Immature natural killer cell (primary cell): ENCODE data around the gene ESD. TPM values are rescaled to one million over a fixed set of nuclear protein-coding genes. Genes with fewer than 3 reads are reported as not detected.
"Not testable (repeated sequence)": the region's sequence is repeated elsewhere in the genome, so short reads cannot be mapped to it uniquely, and the experiment has no call there.

Experiments
- DNase-seq, 3 donors: peaks; one replicate each; pipeline ENCODE4 v3.0.0; 2022; ENCODE audit warnings: mixed read lengths in 1 of 3
- H3K27ac Mint-ChIP-seq, 6 donors: one replicate each; pipeline ENCODE4 v1.8.0; 2020; ENCODE audit warnings: mixed read lengths in 6 of 6, mild to moderate bottlenecking in 5 of 6, inconsistent platforms in 4 of 6, moderate library complexity in 3 of 6
- H3K27me3 Mint-ChIP-seq, 3 donors: one replicate each; pipeline ENCODE4 v1.8.0; 2020 to 2021; ENCODE audit warnings: low read depth in 3 of 3, mild to moderate bottlenecking in 3 of 3, mixed read lengths in 3 of 3, moderate library complexity in 3 of 3, inconsistent platforms in 1 of 3
- H3K36me3 Mint-ChIP-seq, 3 donors: one replicate each; pipeline ENCODE4 v1.8.0; 2020; ENCODE audit warnings: mixed read lengths in 3 of 3, inconsistent platforms in 2 of 3, mild to moderate bottlenecking in 2 of 3
- H3K4me1 Mint-ChIP-seq, 2 donors: one replicate each; pipeline ENCODE4 v1.8.0; 2020; ENCODE audit warnings: inconsistent platforms in 2 of 2, mild to moderate bottlenecking in 2 of 2, mixed read lengths in 2 of 2, moderate library complexity in 1 of 2
- H3K4me3 Mint-ChIP-seq, 5 donors: one replicate each; pipeline ENCODE4 v1.8.0; 2020; ENCODE audit warnings: mild to moderate bottlenecking in 5 of 5, mixed read lengths in 5 of 5, inconsistent platforms in 3 of 5, moderate library complexity in 3 of 5
- H3K9me3 Mint-ChIP-seq, 6 donors: one replicate each; pipeline ENCODE4 v1.8.0; 2020; ENCODE audit warnings: mild to moderate bottlenecking in 6 of 6, mixed read lengths in 6 of 6, inconsistent platforms in 4 of 6, moderate library complexity in 3 of 6
- polyA plus RNA-seq, 3 donors: library from polyadenylated mRNA; unstranded; fragments of 300-500 nt; fragmentation: Illumina TruSeq; gene quantifications; one replicate each; pipeline ENCODE4 v1.2.3, GENCODE V29; 2021

Gene ESD
- polyA plus RNA-seq, 3 donors from 2014 or later = 52.7 to 69.4 (median 59.2) TPM

DNA sequence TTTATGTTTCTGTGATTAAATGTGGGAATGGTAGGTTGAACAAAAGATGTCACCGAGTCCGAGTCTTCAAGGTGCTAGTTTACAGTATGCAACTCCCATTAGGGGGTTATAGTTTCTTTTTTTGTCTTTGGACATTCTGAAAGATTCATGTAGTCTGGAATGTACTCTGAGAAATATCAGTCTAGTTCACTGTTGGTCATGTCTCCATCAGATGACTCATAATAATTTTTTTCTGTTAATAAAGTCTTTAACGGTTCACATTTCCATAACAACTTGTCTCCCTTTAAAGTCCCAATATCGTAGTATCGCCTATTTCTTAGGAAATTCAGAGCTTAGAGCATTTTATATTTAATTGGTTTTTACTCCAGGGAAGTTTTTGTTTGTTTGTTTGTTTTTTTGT lies 13.5 kb upstream of the ESD start:
- Mint-ChIP-seq H3K27me3 (peaks cover 6 to 16% (median 11%) of the 10 kb centered on the region in 3 donors), H3K4me1 (no peaks in the 10 kb centered on the region), H3K36me3 (peaks cover 0 to 9% (median 5%) of the 10 kb centered on the region in 3 donors)

GRCh38 chr13:46804921-46805320 lies 8.0 kb upstream of the ESD start:
- not testable (repeated sequence) for H3K27ac Mint-ChIP-seq, H3K4me3 Mint-ChIP-seq, H3K27me3 Mint-ChIP-seq, H3K4me1 Mint-ChIP-seq, DNase-seq, H3K9me3 Mint-ChIP-seq, H3K36me3 Mint-ChIP-seq

More for the DNA sequence above, 13.5 kb upstream of the ESD start:
- H3K27ac Mint-ChIP-seq = no peak overlapping the region
- no peak for DNase-seq
- H3K4me3 Mint-ChIP-seq = no peak overlapping the region
- peaks cover 11 to 23% (median 18%) of the 10 kb centered on the region in 6 donors for H3K9me3 Mint-ChIP-seq

DNA sequence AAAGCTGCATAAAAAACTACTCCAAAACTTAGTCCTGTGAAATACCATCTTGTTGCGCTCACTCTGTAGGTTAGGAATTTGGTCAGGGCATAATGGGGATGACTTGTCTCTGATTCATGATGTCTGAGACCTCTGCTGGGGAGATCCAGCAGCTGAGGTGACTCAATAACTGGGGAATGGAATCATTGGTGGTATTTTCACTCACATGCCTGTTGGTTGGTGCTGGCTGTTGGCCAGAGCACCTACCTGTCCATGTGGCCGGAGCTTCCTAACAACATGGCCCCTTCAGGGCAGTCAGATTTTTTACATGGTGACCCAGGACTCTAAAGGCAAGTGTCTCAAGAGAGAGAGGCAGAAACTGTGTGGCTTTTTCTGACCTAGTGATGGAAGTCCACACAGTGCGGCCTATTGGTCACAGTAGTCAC lies 7.4 kb upstream of the ESD start:
- no peaks in the 10 kb centered on the region for H3K4me1 Mint-ChIP-seq
- no peaks in the 10 kb centered on the region for H3K36me3 Mint-ChIP-seq
- H3K9me3 Mint-ChIP-seq = no peaks in the 10 kb centered on the region
- H3K27me3 Mint-ChIP-seq = peaks cover 0 to 6% (median 4%) of the 10 kb centered on the region in 3 donors
- H3K27ac Mint-ChIP-seq = no peak overlapping the region
- no peak overlapping the region for H3K4me3 Mint-ChIP-seq
- no peak for DNase-seq

DNA sequence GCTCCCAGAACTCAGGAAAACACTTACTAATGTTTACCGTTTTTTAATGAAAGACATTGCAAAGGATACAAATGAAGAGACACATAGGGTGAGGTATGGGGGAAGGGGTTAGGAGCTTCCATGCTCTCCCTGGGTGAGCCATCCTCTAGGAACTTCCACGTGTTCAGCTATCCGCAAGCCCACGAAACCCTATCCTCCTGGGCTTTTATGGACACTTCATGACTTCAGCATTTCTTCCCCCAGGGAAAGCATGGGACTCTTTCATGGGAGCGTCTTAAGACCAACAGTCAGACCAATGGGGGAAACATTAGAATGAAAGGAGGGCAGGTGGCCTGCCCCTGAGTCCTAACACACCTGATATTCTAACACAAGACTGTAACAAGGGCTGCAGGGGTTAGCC lies 6.6 kb upstream of the ESD start:
- H3K27me3 Mint-ChIP-seq = peaks cover 0 to 6% (median 4%) of the 10 kb centered on the region in 3 donors
- H3K27ac Mint-ChIP-seq = no peak overlapping the region
- H3K36me3 Mint-ChIP-seq = no peaks in the 10 kb centered on the region
- no peaks in the 10 kb centered on the region for H3K4me1 Mint-ChIP-seq
- no peak overlapping the region for H3K4me3 Mint-ChIP-seq
- no peaks in the 10 kb centered on the region for H3K9me3 Mint-ChIP-seq
- no peak for DNase-seq

DNA sequence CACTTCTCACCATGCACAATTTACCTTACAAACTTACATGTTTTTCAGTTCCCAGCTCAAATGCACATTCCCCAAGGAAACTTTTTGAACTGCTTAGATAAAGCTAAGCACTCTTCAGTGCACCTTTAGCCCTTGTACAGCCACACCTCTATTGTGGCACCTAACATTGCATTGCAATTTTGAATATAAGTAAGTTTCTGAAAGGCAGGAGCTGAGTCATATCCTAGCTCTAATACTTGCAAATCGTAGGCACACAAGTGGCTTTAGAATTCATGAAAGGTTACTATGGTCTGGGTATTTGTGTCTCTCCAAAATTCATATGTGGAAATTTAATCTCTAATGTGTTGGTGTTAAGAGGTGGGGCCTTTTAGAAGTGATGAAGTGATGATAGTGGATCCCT lies 4.9 kb upstream of the ESD start:
- H3K36me3 Mint-ChIP-seq = no peaks in the 10 kb centered on the region
- no peak for DNase-seq
- H3K27ac Mint-ChIP-seq = peak overlapping the region in 1 of 6 donors; percentile 13
- H3K4me3 Mint-ChIP-seq = no peak overlapping the region
- no peaks in the 10 kb centered on the region for H3K9me3 Mint-ChIP-seq
- peaks cover 0 to 3% (median 0%) of the 10 kb centered on the region in 3 donors for H3K27me3 Mint-ChIP-seq
- H3K4me1 Mint-ChIP-seq = peaks cover 3 to 8% of the 10 kb centered on the region in 2 donors

GRCh38 chr13:46799139-46799538 lies 2.2 kb upstream of the ESD start:
- no peak overlapping the region for H3K4me3 Mint-ChIP-seq
- DNase-seq = no peak
- H3K27me3 Mint-ChIP-seq = peaks cover 0 to 7% (median 2%) of the 10 kb centered on the region in 3 donors
- H3K27ac Mint-ChIP-seq = no peak overlapping the region
- H3K9me3 Mint-ChIP-seq = no peaks in the 10 kb centered on the region
- H3K36me3 Mint-ChIP-seq = peaks cover 0 to 8% (median 0%) of the 10 kb centered on the region in 3 donors
- peaks cover 19 to 29% of the 10 kb centered on the region in 2 donors for H3K4me1 Mint-ChIP-seq

DNA sequence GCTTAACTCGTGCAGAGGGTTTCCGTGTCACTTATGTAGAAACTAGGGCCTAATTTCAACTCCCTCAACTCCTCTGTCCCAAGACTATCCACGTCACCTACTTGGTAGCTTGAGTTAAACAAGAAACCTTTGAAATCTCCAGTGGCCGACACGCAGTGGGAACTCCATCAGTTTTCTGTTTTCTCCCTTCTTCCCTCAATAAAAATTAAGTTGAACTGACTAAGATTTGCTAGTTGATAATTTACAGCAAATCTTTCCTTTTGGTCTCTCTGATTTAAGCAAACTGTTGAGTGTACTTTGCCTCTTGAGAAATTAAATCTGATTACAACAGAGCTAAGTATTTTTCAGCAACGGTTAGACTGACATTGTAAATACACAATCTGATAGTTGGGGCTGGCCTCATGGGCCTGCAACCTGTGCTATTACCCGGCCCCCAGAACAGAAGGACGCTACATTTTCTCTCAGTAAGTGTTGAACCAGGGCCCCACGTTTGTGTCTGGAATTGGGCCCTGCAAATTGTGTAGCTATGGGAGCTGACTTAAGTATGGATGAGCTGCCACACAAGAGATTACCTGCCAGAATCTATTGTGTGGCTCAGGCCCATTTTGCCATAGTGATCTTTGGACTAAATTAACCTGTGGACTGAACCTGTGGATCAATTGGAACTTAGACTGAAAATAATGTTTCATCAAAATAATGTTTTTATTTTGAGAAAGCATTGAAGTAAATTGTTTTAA lies 708 bp upstream of the ESD start:
- no peaks in the 10 kb centered on the region for H3K9me3 Mint-ChIP-seq
- H3K36me3 Mint-ChIP-seq = peaks cover 0 to 8% (median 0%) of the 10 kb centered on the region in 3 donors
- peak overlapping the region; percentile 55 to 94 (median 85) for H3K27ac Mint-ChIP-seq
- H3K4me1 Mint-ChIP-seq = peaks cover 19 to 29% of the 10 kb centered on the region in 2 donors
- peak overlapping the region; percentile 93 to 100 (median 98) for H3K4me3 Mint-ChIP-seq
- H3K27me3 Mint-ChIP-seq = peaks cover 0 to 7% (median 2%) of the 10 kb centered on the region in 3 donors
- DNase-seq = no peak

DNA sequence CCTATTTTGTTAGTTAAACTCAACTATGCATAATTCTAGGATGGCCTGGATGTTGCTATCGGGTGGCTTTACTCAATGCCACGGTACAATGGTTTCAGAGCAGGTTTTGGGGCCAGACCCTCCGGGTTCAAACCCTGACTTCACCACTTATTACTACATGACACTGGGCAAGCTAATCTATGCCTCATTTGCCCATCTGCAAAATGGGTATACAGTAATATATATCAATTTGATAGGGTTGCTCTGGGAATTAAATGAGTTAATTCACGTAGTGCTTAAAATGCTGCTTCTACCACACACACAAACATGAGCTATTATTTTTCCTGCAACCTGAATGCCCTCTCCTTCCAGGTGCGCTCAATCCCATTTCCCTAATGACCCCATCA lies 839 bp downstream of the ESD start:
- Mint-ChIP-seq H3K4me3 (peak overlapping the region; percentile 93 to 100 (median 98)), H3K9me3 (no peaks in the 10 kb centered on the region), H3K36me3 (peaks cover 0 to 8% (median 0%) of the 10 kb centered on the region in 3 donors), H3K27me3 (peaks cover 0 to 7% (median 2%) of the 10 kb centered on the region in 3 donors), H3K27ac (peak overlapping the region; percentile 78 to 94 (median 92)), H3K4me1 (peaks cover 19 to 29% of the 10 kb centered on the region in 2 donors)
- no peak for DNase-seq

DNA sequence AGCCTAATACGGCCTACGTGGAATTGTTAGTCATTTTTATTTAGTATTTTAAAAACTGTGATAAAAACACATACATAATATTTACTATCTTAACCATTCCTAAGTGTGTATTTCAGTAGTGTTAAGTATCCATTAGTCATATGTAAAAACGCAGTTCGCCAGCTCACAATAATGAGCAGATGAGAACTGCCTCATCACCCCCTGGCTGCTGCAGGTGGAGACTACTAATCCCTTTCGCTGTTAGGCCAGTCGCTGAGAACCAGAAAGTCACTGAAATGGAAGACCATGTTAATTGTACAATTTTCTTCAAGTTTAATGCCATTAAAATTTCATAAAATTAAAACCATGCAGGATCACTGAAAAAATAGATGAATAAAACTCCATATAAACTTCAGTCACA lies 1.6 kb downstream of the ESD start:
- Mint-ChIP-seq H3K4me1 (peaks cover 19 to 29% of the 10 kb centered on the region in 2 donors), H3K36me3 (peaks cover 6 to 15% (median 7%) of the 10 kb centered on the region in 3 donors), H3K27me3 (peaks cover 0 to 7% (median 2%) of the 10 kb centered on the region in 3 donors), H3K9me3 (no peaks in the 10 kb centered on the region), H3K4me3 (peak overlapping the region; percentile 44 to 69 (median 66)), H3K27ac (no peak overlapping the region)
- no peak for DNase-seq

DNA sequence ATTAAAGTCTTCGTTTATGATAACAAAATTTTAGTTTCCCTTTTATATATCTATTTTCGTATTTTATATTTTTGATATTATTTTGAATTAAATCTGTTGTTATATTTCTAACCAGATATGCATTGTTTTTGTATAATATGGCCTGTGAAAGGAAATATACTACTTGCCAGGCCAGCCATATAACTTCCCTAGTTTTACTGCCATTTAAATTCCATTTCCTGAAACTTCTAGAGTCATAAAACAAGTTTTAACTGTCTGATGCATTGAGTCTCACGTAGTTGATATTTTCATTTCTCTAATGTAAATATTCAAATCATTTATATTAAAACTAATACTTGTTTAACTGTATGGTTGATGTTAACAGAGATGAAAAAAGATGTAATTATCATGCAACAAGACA lies 13.5 kb downstream of the ESD start:
- Mint-ChIP-seq H3K9me3 (no peaks in the 10 kb centered on the region), H3K4me1 (no peaks in the 10 kb centered on the region), H3K27ac (no peak overlapping the region), H3K27me3 (no peaks in the 10 kb centered on the region), H3K36me3 (peaks cover 31 to 54% (median 38%) of the 10 kb centered on the region in 3 donors), H3K4me3 (no peak overlapping the region)
- DNase-seq = no peak

GRCh38 chr13:46782691-46783090 lies 14.3 kb downstream of the ESD start:
- Mint-ChIP-seq H3K4me1 (no peaks in the 10 kb centered on the region), H3K36me3 (peaks cover 31 to 55% (median 45%) of the 10 kb centered on the region in 3 donors), H3K4me3 (no peak overlapping the region), H3K9me3 (no peaks in the 10 kb centered on the region), H3K27me3 (no peaks in the 10 kb centered on the region), H3K27ac (no peak overlapping the region)
- no peak for DNase-seq

DNA sequence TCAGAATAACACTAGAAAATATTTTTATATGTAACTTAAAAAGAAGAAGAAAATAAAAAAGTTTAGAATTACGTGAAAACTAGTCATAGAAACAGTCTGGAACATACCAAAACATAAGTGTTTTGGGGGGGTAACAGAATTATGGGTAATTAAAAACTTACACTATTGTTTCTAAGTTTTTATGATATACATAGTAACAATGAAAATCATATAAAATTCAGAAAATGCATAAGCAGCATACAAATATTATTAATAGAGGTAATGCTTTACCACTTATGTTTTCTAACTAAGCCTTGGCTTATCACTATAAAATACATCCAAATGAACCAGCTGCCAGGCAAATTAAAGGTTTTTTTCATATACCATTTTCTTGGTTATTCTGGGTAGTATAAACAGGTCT lies 14.9 kb downstream of the ESD start:
- Mint-ChIP-seq H3K4me3 (no peak overlapping the region), H3K36me3 (peaks cover 31 to 55% (median 45%) of the 10 kb centered on the region in 3 donors), H3K4me1 (no peaks in the 10 kb centered on the region), H3K27me3 (no peaks in the 10 kb centered on the region), H3K27ac (no peak overlapping the region), H3K9me3 (no peaks in the 10 kb centered on the region)
- no peak for DNase-seq

- H3K4me1 Mint-ChIP-seq = no peaks in the 10 kb centered on the region
- peaks cover 0 to 2% (median 0%) of the 10 kb centered on the region in 3 donors for H3K27me3 Mint-ChIP-seq
- no peaks in the 10 kb centered on the region for H3K9me3 Mint-ChIP-seq
- DNase-seq = no peak
- no peak overlapping the region for H3K4me3 Mint-ChIP-seq
- H3K27ac Mint-ChIP-seq = no peak overlapping the region
- H3K36me3 Mint-ChIP-seq = peaks cover 29 to 59% (median 33%) of the 10 kb centered on the region in 3 donors
Measured at GRCh38 chr13:46778890-46779289, 18.1 kb downstream of the ESD start.

DNA sequence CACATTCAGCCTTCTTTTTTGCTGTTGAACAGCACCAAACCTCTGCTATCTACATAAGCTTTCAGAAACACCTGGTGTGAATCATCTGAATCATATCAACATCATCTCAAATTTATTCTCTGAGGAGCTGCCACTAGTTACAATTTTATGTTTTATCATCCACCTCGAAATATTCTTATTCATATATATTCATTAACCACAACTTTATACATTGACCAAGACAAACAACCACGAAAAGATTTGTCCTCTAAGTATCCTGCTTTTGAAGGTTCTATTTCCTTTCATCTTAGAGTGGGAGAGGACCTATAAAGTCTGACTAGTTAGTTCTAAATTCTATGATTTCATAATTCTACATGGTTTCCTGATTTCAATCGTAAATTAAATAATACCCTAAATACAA lies 18.9 kb downstream of the ESD start:
- no peak overlapping the region for H3K4me3 Mint-ChIP-seq
- no peak overlapping the region for H3K27ac Mint-ChIP-seq
- no peaks in the 10 kb centered on the region for H3K9me3 Mint-ChIP-seq
- peaks cover 33 to 64% (median 36%) of the 10 kb centered on the region in 3 donors for H3K36me3 Mint-ChIP-seq
- DNase-seq = no peak
- H3K27me3 Mint-ChIP-seq = peaks cover 0 to 2% (median 0%) of the 10 kb centered on the region in 3 donors
- no peaks in the 10 kb centered on the region for H3K4me1 Mint-ChIP-seq
